HG02642 (cell line): ENCODE results near the gene CLINT1.
A peak's percentile ranks its signal among the peaks of the same experiment; 100 is the strongest.
"Not testable (repeated sequence)": the region's sequence is repeated elsewhere in the genome, so short reads cannot be mapped to it uniquely, and the experiment has no call there.

ENCODE experiments used
- ATAC-seq: cut with Tn5 transposase; IDR thresholded peaks from one replicate; pipeline ENCODE4 v1.9.1; 2021; ENCODE audit warnings: mild to moderate bottlenecking; ENCODE audit not compliant: unreplicated experiment, poor library complexity

Gene CLINT1

DNA sequence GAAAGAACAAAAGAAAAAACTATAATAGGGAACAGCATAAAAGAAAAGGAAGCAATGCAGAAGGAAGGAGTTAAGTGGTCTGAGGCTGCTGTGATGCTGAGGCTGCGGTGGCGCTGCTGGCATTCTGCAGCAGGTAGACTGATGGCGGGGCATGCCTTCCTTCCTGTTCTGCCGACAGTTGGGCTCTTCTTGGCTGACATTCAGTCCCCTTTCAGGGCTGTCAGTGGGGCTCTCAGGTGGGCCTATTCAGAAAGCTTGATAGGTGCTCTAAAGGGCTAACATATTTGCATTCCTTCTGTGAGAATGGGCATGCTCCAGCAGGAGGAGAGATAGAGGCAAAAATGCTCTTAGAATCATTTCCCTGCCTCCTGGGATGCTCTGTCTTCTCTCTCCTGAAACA is 5.1 kb upstream of the CLINT1 start:
- ATAC-seq, result no peak

DNA sequence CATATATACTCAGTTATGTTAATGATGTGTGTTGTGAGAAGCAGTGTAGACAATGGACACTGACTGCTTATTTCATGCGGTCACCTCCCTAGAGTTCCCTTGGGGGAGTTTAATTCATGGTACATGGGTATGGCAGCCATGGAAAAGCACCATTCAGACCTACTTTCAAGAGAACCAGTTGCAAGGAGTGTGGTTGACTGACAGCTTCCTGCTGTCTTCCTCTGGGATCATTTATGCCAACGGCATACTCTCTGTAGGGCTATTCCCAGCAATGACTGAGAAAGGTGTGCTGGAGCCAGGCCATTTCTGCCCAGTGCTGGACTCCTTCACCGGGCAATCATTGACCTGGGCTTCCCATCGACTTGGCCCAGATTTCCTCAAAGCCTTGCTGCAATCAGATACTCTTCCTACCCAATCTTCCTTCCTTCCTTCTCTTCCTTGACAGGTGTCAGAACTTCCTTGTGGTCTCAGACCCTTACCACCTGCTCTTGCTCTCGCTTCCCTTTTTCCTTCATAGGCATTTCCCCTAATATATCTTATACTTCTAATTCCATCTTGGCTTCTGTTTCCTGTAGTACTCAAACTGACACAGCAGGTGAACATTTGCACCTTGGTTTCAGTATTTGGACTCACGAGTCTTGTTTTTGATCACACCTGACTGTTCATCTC is 3.4 kb upstream of the CLINT1 start:
- ATAC-seq, result no peak

DNA sequence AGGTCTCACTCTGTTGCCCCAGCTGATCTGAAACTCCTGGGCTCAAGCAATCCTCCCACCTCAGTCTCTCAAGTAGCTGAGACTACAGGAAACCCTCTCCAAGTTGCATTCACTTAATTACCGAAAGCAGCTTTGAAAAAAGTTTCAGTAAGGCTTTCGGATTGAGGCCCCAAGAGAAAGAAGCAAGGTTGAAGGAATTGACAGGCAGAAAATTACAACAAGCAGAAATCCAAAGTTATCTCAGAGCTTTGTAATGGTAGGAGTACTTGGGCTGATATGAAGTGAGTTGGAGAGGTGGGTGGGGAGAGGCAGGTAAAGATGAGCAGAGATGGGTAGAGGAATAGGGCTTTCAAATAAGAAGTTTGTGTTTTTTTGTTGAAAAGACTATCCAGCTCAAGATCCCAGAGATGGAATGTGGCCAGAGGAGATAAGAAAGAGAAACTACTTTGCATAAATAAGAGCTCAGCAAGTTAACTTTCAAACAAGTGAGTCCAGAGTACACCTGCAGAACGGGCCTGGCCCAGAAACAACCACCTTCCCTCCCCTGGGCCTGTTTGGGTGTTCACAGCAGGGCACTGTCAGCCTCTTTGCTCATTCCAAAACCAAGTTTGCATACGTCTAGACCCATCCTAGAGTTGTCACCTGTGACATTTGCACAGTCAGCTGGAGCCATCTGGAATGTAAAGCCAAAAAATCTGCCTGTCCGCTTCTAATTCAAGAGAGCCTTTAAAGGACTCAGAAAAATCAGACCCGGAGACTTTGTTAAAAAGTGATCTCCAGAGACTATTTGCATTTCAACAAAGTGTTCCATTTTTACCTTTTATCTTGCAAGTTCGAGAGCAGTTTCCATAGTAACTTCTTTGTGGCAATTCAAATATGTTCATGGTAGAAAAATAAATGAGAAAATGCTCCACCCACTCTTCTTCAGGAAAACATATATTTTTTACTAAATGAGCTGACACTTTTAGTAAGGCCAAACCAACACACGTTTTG is 2.2 kb upstream of the CLINT1 start:
- ATAC-seq, result peak; percentile 84

DNA sequence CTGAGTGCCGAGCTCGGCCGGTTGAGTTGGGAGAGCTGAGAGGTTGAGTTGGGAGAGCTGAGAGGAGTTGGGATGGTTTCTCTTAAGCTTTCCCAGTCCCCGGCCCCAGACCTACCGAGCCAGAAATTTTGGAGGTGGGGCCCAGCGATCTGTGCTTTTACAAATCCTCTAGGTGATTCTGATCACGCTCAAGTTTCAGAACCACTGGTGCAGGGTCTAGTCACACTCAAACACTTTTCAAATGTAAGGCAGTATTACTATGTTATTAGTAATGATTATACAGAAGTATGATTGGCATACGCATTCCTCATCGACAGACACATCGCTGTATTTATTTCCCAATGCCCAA is 256 bp upstream of the CLINT1 start:
- ATAC-seq, result no peak

DNA sequence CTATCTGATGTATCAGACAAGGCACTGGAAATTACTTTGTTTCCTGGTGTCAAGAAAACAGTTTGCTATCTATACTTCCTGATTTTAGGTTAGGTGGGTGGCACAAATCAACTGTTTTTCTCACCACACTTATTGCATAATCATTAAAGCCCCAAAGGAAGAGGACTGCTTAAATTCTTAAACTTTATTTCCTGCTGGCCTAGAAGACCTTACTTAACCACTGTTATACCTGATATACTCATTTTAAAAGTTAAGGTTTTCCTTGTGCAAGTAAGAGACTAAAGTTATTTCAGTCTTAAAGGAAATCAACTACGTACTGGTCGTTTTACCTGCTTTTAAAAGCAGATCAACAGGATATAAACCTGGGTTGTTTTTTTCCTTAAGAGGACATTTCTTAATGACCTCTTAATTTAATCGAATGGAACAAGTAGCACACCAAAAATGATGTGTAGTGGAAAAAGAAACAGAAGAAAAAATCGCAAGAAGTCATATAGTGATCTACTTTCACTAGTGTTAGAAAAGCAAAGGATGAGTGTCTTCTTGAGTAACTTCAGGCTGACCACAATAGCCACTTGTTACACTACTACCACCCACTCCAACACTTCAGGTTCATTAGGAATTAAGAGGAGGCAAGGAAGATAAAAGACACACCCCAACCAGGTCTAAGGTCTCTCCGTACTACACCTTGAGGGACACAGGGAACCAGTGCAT is 974 bp downstream of the CLINT1 start:
- no peak for ATAC-seq

DNA sequence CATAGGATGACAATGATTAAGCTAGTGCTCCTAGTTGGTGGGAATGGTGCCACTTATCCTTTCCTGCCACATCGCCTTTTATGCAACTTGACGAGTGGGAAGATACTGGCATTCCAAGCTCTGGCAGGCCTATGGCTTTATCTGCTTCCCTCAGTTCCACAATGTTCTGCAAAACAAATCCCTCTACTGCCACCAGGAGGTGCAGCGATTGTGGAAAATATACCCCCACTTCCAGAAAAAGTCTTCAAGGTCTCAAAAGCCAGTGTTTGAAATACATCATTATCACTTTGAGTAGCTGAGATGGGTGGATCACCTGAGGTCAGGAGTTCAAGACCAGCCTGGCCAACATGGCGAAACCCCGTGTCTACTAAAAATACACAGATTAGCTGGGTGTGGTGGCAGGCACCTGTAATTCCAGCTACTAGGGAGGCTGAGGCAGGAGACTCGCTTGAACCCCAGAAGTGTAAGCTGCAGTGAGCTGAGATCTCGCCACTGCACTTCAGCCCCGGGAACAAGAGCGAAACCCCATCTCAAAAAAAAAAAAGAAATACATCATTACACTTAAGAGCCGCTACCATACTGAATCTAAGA is 3.4 kb downstream of the CLINT1 start:
- ATAC-seq, result no peak

DNA sequence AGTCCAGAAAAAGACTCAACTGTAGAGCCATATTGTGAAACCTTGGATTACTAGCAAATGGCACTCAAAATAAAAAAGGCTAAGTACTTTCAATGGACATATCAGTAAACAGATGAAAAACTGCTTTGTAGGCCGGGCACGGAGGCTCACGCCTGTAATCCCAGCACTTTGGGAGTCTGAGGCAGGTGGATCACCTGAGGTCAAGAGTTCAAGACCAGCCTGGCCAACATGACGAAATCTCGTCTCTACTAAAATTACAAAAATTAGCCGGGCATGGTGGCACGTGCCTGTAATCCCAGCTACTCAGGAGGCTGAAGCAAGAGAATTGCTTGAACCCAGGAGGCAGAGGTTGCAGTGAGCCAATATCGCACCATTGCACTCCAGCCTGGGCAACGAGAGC is 5.6 kb downstream of the CLINT1 start:
- ATAC-seq, result not testable (repeated sequence)

DNA sequence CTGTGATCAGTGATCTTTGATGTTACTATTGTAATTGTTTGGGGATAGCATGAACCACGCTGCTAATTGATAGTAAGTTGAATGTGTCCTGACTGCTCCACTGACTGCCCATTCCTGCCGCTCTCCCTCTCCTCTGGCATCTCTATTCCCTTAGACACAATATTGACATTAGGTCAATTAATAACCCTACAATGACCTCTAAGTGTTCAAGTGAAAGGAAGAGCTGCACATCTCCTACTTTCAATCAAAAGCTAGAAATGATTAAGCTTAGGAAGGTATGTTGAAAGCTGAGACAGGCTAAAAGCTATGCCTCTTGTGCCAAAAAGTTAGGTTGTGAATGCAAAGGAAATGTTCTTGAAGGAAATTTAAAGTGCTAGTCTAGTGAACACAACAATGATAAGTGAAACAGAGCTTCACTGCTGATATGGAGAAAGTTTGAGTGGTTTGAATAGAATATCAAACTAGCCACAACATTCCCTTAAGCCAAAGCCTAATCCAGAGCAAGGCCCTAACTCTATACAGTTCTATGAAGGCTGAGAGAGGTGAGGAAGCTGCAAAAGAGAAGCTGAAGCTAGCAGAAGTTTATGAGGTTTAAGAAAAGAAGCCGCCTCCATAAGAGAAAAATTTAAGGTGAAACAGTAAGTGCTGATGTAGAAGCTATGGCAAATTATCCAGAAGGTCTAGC is 12.9 kb downstream of the CLINT1 start:
- no peak for ATAC-seq

DNA sequence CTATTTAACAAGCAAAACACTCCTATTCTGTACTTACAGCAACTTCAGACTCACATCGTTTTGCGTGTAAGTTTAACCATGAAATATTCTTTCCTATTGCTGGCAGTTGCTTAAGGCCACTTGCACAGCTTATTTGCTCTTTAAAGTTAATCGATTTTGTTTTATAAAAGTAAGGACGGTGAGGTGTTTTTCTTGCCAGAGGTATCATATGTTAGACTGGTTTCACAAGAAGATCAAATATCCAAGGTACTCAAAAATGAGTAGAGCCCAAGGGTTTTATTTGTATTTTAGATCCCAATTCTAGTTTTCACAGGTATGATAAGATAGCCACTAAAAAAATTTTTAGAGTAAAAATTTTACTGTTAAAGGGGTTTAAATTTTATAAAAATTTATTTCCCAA is 16.2 kb downstream of the CLINT1 start:
- no peak for ATAC-seq

DNA sequence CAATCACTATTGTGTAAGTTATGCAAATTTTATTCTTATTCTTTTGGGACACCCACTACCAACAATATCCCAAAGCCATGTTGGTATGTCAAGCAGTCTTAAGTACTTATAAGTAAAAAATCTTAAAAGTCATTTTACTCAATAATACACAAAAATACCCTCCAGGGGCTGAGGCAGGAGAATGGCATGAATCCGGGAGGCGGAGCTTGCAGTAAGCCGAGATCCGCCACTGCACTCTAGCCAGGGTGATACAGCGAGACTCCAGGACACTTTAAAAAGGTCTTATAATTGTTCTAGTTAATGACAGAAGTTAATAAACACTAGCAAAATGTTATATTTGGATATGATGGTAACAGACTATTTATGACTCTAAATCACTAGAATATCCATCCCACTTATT is 16.8 kb downstream of the CLINT1 start:
- no peak for ATAC-seq

DNA sequence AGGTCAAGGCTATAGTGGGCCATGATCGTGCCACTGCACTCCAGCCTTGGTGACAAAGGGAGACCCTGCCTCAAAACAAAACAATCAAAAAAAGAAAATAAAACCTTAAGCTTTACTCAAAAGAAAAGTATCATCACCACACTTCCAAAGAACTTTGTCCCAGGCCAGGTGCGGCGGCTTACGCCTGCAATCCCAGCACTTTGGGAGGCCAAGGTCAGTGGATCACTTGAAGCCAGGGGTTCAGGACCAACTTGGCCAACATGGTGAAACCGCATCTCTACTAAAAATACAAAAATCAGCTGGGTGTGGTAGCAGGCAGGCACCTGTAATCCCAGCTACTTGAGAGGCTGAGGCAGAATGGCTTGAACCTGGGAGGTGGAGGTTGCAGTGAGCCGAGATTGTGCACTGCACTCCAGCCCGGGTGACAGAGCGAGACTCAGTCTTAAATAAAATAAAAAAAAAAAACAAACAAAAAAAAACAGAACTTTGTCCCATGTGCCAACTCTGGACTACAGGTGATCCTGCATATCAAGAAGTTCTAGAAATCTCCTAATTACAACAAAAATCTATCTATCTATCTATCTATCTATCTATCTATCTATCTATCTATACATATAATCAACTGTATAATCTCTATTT is 19.7 kb downstream of the CLINT1 start:
- ATAC-seq, result no peak

DNA sequence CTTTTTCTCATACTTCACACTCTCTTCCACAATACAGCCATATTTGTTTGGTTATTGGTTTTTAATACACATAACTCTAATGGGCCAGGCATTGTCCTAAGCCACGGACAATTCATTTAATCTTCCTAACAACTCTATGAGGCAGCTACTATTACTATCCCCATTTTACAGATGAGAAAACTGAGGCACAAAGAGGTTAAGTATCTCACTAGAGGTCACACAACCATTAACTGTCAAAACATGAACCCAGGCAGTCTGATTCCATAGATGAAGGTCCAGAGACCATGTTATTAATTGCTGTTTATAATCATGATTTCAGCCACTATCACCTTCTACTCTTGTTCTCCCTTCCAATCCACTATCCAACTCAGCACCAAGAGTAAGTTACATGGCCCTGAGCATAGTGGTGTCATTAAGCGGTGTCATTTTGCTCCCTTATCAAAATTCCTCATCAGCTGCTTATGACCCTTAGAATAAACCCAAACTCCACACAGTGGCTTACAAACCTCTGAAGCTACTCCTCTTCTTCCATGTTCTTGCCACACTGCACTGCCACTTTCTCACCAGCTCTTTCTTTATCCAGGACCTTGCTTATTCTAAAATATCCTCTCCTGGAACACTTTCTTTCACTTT is 22.7 kb downstream of the CLINT1 start:
- no peak for ATAC-seq

DNA sequence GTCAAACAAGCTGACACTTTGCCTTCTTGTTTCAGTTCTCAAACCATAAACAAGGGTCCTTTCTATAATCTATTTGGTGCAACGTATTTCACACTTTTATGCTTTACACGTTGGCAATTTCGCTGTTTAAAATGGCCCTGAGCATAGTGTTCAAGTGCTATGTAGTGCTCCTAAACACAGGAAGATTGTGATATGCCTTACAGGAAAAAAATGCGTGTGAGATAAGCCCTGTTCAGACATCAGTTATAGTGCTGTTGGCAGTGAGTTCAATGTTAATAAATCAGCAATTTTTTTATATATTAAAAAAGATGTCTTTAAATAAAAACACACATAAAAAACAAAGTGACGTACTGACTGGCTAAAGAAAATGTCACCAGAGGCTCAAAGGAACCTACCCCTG is 23.9 kb downstream of the CLINT1 start:
- ATAC-seq, result no peak

DNA sequence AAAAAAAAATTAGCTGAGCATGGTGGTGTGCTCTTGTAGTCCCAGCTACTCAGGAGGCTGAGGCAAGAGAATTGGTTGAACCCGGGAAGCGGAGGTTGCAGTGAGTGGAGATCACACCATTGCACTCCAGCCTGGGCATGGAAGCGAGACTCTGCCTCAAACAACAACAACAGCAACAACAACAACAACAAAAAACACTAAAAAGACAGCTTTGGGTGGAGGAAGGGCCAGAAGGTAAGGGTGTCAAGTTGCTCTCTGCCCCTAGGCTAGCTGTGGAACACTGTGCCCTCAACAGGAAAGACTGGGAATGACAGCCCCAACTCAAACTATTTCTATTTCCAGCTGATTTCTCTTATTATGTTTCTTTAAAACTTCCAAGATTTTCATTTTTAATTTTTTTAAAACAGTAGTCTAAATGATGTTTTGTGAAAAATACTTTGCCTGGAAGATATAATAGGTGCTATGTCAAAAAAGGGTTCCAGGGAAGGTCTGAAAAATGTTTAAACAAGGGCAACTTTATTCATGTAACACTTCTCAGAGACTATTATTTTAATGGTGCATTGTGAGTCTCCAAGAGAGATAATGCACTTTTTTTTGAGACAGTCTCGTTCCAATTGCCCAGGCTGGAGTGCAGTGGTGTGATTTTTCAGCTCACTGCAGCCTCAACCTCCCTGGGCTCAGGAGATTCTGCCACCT is 29.9 kb downstream of the CLINT1 start:
- no peak for ATAC-seq

DNA sequence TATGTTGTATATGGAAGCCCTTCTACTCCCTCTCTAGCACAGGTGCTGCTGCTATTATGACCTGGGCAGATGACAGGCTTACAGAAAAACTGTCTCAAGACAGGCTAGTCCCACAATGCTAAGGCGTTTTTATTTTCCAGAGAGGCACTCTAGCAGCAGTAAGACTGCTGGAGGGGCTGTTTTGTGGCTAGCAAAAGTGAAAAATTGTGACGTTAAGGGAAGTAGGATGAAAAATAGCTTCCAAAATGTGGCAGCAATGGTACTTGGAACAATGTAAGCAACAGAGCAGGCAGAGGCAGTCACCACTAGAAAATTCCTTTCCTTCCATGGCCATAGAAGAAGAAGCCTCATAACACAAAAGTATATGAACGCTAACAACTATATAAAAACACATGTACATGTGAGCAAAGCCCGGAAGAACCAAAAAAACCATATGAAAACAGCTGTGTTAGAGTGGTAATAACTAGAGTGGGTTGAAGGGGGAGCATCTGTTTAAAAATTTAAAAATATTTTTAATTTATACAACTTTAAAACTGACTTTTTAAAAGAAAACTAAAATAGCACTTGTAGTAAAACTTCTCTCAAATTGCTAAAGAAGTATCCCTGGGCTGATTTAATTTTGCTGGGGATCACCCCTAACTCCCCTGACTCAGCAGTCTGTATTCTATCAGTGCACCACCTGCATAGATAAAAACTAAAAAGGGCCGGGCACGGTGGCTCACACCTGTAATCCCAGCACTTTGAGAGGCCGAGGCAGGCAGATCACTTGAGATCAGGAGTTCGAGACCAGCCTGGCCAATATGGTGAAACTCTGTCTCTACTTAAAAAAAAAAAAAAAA is 30.6 kb downstream of the CLINT1 start:
- no peak for ATAC-seq

DNA sequence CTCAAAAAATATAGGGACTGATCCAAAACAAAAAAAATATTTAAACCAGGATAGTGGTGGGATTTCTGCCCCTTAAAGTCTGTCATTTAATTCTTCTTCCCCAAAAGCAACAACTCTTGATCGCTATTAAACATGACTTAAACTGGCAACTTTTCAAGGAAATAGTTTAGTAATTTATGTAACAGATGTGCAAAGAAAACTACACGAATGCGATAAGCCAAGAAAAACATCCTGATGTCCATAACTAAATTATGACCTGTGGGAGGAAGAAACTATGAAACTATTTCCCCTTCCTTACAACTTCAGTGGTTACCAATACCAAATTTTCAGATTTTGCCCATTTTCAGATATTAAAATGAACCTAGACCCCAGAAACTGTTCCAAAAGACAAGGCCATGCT is 31.5 kb downstream of the CLINT1 start:
- no peak for ATAC-seq

DNA sequence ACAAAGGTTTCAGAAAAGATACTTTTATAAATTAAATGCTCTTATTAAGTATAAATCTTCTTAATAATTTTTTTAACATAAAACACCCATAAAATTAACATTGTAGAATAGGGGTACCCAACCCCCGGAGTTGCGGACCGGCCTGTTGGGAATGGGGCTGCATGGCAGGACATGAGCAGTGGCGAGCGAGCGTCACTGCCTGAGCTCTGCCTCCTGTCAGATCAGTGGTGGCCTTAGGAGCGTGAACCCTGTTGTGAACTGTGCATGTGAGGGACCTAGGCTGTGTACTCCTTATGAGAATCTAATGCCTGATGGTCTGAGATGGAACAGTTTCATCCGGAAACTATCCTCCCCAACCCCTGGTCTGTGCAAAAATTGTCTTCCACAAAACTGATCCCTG is 35.3 kb downstream of the CLINT1 start:
- ATAC-seq, result no peak
